IMR-90 (cell line): ENCODE results near the gene ITCH. TPM values are rescaled to one million over a fixed set of nuclear protein-coding genes. Genes with fewer than 3 reads are reported as not detected.
A peak's percentile ranks its signal among the peaks of the same experiment; 100 is the strongest.

Experiments
- ATAC-seq: fragments of 200-7000 bp; cut with Tn5 transposase; 2 replicates; pipeline ENCODE4 v1.9.1; 2020; ENCODE audit warnings: low read depth, mild to moderate bottlenecking, moderate library complexity
- BruUV-seq: library from RNA; stranded (reverse); fragments of 400-500 nt; replicated peaks from 2 replicates; lab custom pipeline; 2021; lab: Mats Ljungman, UMichigan
- CTCF ChIA-PET: fragments of 300-600 bp; formaldehyde crosslinking; extraction: SDS; loops from one replicate; lab custom pipeline; 2021; ENCODE audit warnings: antibody characterized with exemption; lab: Yijun Ruan, JAX
- POLR2A ChIA-PET: fragments of 300-600 bp; sonication (Branson Sonifier 250); formaldehyde crosslinking; loops from one replicate; lab custom pipeline; 2022; ENCODE audit warnings: antibody characterized with exemption; ENCODE audit not compliant: unreplicated experiment; lab: Charles Lee
- DNase-seq: peaks from one replicate; pipeline ENCODE4 v3.0.0; 2013
- H2AFZ ChIP-seq: replicated peaks from 2 replicates; pipeline ENCODE3; 2013; ENCODE audit warnings: low read length, mild to moderate bottlenecking; ENCODE audit not compliant: poor library complexity
- H2AK5ac ChIP-seq: 2 replicates; pipeline ENCODE4 v1.6.1; 2013; ENCODE audit warnings: low read depth, low read length, inconsistent platforms
- H2AK9ac ChIP-seq: replicated peaks from 2 replicates; pipeline ENCODE3; 2013; ENCODE audit warnings: mild to moderate bottlenecking, low read depth, low read length, moderate library complexity; ENCODE audit not compliant: poor library complexity
- H2BK120ac ChIP-seq: 2 replicates; pipeline ENCODE4 v1.6.1; 2013; ENCODE audit warnings: low read depth, low read length, inconsistent platforms
- H2BK15ac ChIP-seq: 3 replicates; pipeline ENCODE4 v1.6.1; 2013; ENCODE audit warnings: low read depth, low read length, inconsistent platforms
- H2BK20ac ChIP-seq: 2 replicates; pipeline ENCODE4 v1.6.1; 2013; ENCODE audit warnings: low read depth, mild to moderate bottlenecking, inconsistent platforms, low read length, moderate library complexity
- H2BK5ac ChIP-seq: 2 replicates; pipeline ENCODE4 v1.6.1; 2013; ENCODE audit warnings: mild to moderate bottlenecking, low read depth, low read length, inconsistent platforms; ENCODE audit not compliant: poor library complexity, severe bottlenecking
- H3K14ac ChIP-seq: replicated peaks from 2 replicates; pipeline ENCODE4 v1.6.1; 2013; ENCODE audit warnings: low read depth, low read length, inconsistent platforms
- H3K18ac ChIP-seq: 2 replicates; pipeline ENCODE4 v1.6.1; 2013; ENCODE audit warnings: low read depth, low read length, control low read depth
- H3K23ac ChIP-seq: 2 replicates; pipeline ENCODE4 v1.6.1; 2013; ENCODE audit warnings: low read depth, low read length, inconsistent platforms
- H3K27ac ChIP-seq: 2 replicates; pipeline ENCODE4 v1.5.1; 2013; ENCODE audit warnings: mild to moderate bottlenecking, control low read depth, low read length; ENCODE audit not compliant: insufficient read depth
- H3K27me3 ChIP-seq: 2 replicates; pipeline ENCODE4 v1.6.1; 2013; ENCODE audit warnings: low read length; ENCODE audit not compliant: control insufficient read depth, insufficient read depth
- H3K36me3 ChIP-seq: 2 replicates; pipeline ENCODE4 v1.6.1; 2013; ENCODE audit warnings: low read length, mixed read lengths; ENCODE audit not compliant: control insufficient read depth, insufficient read depth
- H3K4ac ChIP-seq: 2 replicates; pipeline ENCODE4 v1.6.1; 2013; ENCODE audit warnings: low read depth, low read length, inconsistent platforms
- H3K4me1 ChIP-seq: 2 replicates; pipeline ENCODE4 v1.6.1; 2013; ENCODE audit warnings: low read length, mixed read lengths; ENCODE audit not compliant: control insufficient read depth, insufficient read depth
- H3K4me2 ChIP-seq: 2 replicates; pipeline ENCODE4 v1.6.1; 2013; ENCODE audit warnings: low read depth, mild to moderate bottlenecking, control low read depth, low read length, moderate library complexity
- H3K4me3 ChIP-seq: 2 replicates; pipeline ENCODE4 v1.5.1; 2013; ENCODE audit warnings: low read depth, mild to moderate bottlenecking, control low read depth, low read length, moderate library complexity; ENCODE audit not compliant: insufficient read depth
- H3K56ac ChIP-seq: 2 replicates; pipeline ENCODE4 v1.6.1; 2013; ENCODE audit warnings: low read length, inconsistent platforms; ENCODE audit not compliant: insufficient read depth; ENCODE audit errors: extremely low read depth
- H3K79me1 ChIP-seq, 2 experiments: 2 replicates each; pipeline ENCODE4 v1.6.1; 2013; ENCODE audit warnings: low read length in 2 of 2, inconsistent platforms in 1 of 2, low read depth in 1 of 2
- H3K9ac ChIP-seq: 2 replicates; pipeline ENCODE4 v1.6.1; 2013; ENCODE audit warnings: low read depth, low read length, control low read depth
- H3K9me1 ChIP-seq: 2 replicates; pipeline ENCODE4 v1.6.1; 2013; ENCODE audit warnings: low read length, inconsistent platforms; ENCODE audit not compliant: insufficient read depth
- H3K9me3 ChIP-seq: 2 replicates; pipeline ENCODE4 v1.6.1; 2013; ENCODE audit warnings: low read length; ENCODE audit not compliant: control insufficient read depth, insufficient read depth
- H4K20me1 ChIP-seq: 2 replicates; pipeline ENCODE4 v1.6.1; 2013; ENCODE audit warnings: low read length, inconsistent platforms; ENCODE audit not compliant: insufficient read depth
- H4K5ac ChIP-seq: 2 replicates; pipeline ENCODE4 v1.6.1; 2013; ENCODE audit warnings: mild to moderate bottlenecking, low read depth, low read length, control low read depth
- H4K8ac ChIP-seq, 2 experiments: 2 replicates each; pipeline ENCODE4 v1.6.1; 2013; ENCODE audit warnings: low read depth in 2 of 2, low read length in 2 of 2, control low read depth in 1 of 2, inconsistent platforms in 1 of 2
- H4K91ac ChIP-seq: 2 replicates; pipeline ENCODE4 v1.6.1; 2013; ENCODE audit warnings: low read depth, low read length, inconsistent platforms; ENCODE audit not compliant: insufficient read depth
- CEBPB ChIP-seq: IDR thresholded peaks from 2 replicates; pipeline ENCODE4 v1.6.1; 2012; ENCODE audit warnings: low read depth, low read length, improper control_type of control experiment
- CHD1 ChIP-seq: IDR thresholded peaks from 2 replicates; pipeline ENCODE4 v1.6.1; 2012; ENCODE audit warnings: low read depth, low read length, improper control_type of control experiment
- CTCF ChIP-seq: conservative IDR thresholded peaks from 2 replicates; pipeline ENCODE4 v1.5.1; 2012; ENCODE audit warnings: mild to moderate bottlenecking, low read depth, low read length, improper control_type of control experiment
- ELK1 ChIP-seq: fragments of 150-350 bp; IDR thresholded peaks from 2 replicates; pipeline ENCODE4 v1.6.1; 2016; ENCODE audit warnings: low read depth, mild to moderate bottlenecking, low read length, moderate library complexity, borderline replicate concordance
- MAFK ChIP-seq: IDR thresholded peaks from 2 replicates; pipeline ENCODE4 v1.6.1; 2012; ENCODE audit warnings: low read depth, low read length, improper control_type of control experiment
- MAZ ChIP-seq: IDR thresholded peaks from 2 replicates; pipeline ENCODE4 v1.6.1; 2012; ENCODE audit warnings: low read depth, mild to moderate bottlenecking, low read length, improper control_type of control experiment, moderate library complexity, borderline replicate concordance
- MXI1 ChIP-seq: IDR thresholded peaks from 2 replicates; pipeline ENCODE4 v1.6.1; 2012; ENCODE audit warnings: low read depth, mild to moderate bottlenecking, low read length, moderate library complexity, borderline replicate concordance
- NFE2L2 ChIP-seq: fragments of 150-350 bp; IDR thresholded peaks from 2 replicates; pipeline ENCODE4 v1.6.1; 2016; ENCODE audit warnings: low read depth, mild to moderate bottlenecking, low read length
- POLR2A ChIP-seq: IDR thresholded peaks from 2 replicates; pipeline ENCODE4 v1.6.1; 2012; ENCODE audit warnings: mild to moderate bottlenecking, low read depth, low read length
- RAD21 ChIP-seq: IDR thresholded peaks from 2 replicates; pipeline ENCODE4 v1.6.1; 2012; ENCODE audit warnings: low read length, improper control_type of control experiment
- RCOR1 ChIP-seq: IDR thresholded peaks from 2 replicates; pipeline ENCODE4 v1.6.1; 2012; ENCODE audit warnings: mild to moderate bottlenecking, low read length, improper control_type of control experiment; ENCODE audit not compliant: insufficient replicate concordance
- RFX5 ChIP-seq: IDR thresholded peaks from 2 replicates; pipeline ENCODE4 v1.8.0; 2012; ENCODE audit warnings: low read depth, mild to moderate bottlenecking, low read length, moderate library complexity
- SMC3 ChIP-seq: fragments of 150-350 bp; IDR thresholded peaks from 2 replicates; pipeline ENCODE4 v1.6.1; 2016; ENCODE audit warnings: low read depth, mild to moderate bottlenecking, antibody characterized with exemption, low read length, moderate library complexity
- USF2 ChIP-seq: fragments of 150-350 bp; IDR thresholded peaks from 2 replicates; pipeline ENCODE4 v1.6.1; 2017; ENCODE audit warnings: mild to moderate bottlenecking, antibody characterized with exemption, low read length, low read depth
- WGBS, 2 experiments: methylation state at CpG; one replicate each; pipeline versions ENCODE4 v1.1.5 to v1.1.7; 2013; ENCODE audit warnings: missing lambda C conversion rate in 2 of 2; ENCODE audit not compliant: insufficient read length in 1 of 2; ENCODE audit errors: extremely low coverage in 2 of 2; 5-methylcytosine and 5-hydroxymethylcytosine counted together
- dilution Hi-C: fragments of 300-500 bp; cut with HindIII; formaldehyde crosslinking; loops from one replicate; pipeline ENCODE4 v1.14.3; 2018; ENCODE audit warnings: low sequenced_read_pairs; ENCODE audit not compliant: unreplicated experiment
- in situ Hi-C: fragments of 300-500 bp; cut with MboI; formaldehyde crosslinking; loops from 3 replicates; pipeline ENCODE4 v1.14.3; 2019; ENCODE audit warnings: low sequenced_read_pairs, inconsistent platforms, mixed read lengths
- intact Hi-C: fragments of 100-400 bp; cut with micrococcal nuclease; formaldehyde crosslinking; loops from 2 replicates; pipeline ENCODE4 v1.10.0; 2022
- polyA plus RNA-seq, 3 experiments: library from polyadenylated mRNA; depleted of rRNA; stranded (reverse); fragments of >200 nt; gene quantifications; 2 replicates each; pipeline ENCODE4 v1.2.3, GENCODE V29; 2012; ENCODE audit warnings: low replicate concordance in 1 of 3
- total RNA-seq: library from RNA; depleted of rRNA; stranded (reverse); fragments of >200 nt; gene quantifications from 2 replicates; pipeline ENCODE4 v1.2.3, GENCODE V29; 2012

ITCH gene
- total and polyA plus RNA-seq, 2 of the 4 experiments (the other 2 are of a cell fraction) = 12.7 to 94.6 TPM

DNA sequence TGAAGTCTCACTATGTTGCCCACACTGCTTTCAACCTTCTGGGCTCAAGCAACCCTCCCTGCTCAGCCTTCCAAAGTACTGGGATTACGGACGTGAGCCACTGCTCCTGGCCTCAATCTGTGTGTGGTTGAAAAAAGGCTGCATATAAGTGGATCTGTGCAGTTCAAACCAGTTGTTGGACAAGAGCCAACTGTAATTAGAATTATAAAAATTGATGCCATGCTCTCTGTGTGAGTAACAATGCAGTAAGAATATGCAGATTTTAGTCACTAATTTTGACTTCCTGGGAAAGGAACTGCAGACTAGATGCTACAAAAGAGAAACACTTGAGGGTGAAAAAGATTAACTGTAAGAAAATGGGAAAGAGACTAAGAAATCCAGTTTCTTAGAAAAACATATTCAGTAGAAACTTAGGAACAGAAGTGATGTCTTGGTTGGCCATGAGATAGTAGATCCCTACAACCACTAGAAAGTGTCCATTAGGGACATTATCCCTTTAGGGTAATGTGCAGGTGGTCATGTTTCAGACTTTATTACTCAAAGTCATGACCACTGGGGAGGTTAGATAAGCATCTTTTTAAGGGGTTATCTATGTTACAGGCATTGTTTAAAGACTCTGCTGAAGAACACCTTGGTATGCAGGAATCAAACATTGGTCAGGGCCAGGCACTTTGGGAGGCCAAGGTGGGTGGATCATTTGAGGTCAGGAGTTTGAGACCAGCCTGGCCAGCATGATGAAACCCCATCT, 26.3 kb downstream of the ITCH start:
- Histone ChIP-seq H3K27me3 (no peaks in the 10 kb centered on the region), H3K9me1 (peaks cover 23% of the 10 kb centered on the region), H3K9ac (no peak overlapping the region), H3K9me3 (no peaks in the 10 kb centered on the region), H4K8ac (peak overlapping the region in 1 of 2 experiments; percentile 55; a peak in 1 of 4 replicates), H3K4me3 (no peak overlapping the region), H2BK20ac (no peak overlapping the region), H4K20me1 (peaks cover 92% of the 10 kb centered on the region), H3K79me1 (peaks cover 21 to 81% of the 10 kb centered on the region in 2 experiments), H2BK15ac (no peak overlapping the region), H3K4ac (no peak overlapping the region), H3K27ac (peak overlapping the region; percentile 47; the same call in 1 of the 2 replicates), H2AFZ (no peak overlapping the region), H2AK5ac (peak overlapping the region; percentile 16; the same call in 1 of the 2 replicates), H2AK9ac (no peak overlapping the region), H3K18ac (no peak overlapping the region), H4K91ac (no peak overlapping the region), H4K5ac (no peak overlapping the region; the same call in 1 of the 2 replicates), H3K14ac (no peak overlapping the region; the same call in 1 of the 2 replicates), H3K56ac (no peak overlapping the region), H2BK120ac (peak overlapping the region; percentile 28; the same call in 1 of the 2 replicates), H3K23ac (peak overlapping the region; percentile 82; the same call in 1 of the 2 replicates), H2BK5ac (peak overlapping the region; percentile 82), H3K36me3 (peaks cover 12% of the 10 kb centered on the region), H3K4me2 (no peak overlapping the region), H3K4me1 (peaks cover 14% of the 10 kb centered on the region)
- no CpG with 5 or more reads among the region's 2 CpGs for WGBS, 2 experiments
- no TSS peak for BruUV-seq
- in situ Hi-C loops (no loop called here), dilution Hi-C loops (no loop called here), intact Hi-C loops (no loop called here)
- ChIA-PET POLR2A (interaction anchor here (0.5 kb wide), 1 partner anchor 8 kb away, joined by 5 read pairs; no protein-coding TSS in a partner anchor), CTCF (no interaction called here)
- ATAC-seq (no peak), DNase-seq (no peak)
- no peak for TF ChIP-seq MAFK
- TF ChIP-seq RAD21 = no peak
- TF ChIP-seq ELK1 = no peak
- TF ChIP-seq RCOR1 = no peak
- TF ChIP-seq CHD1 = no peak
- TF ChIP-seq RFX5 = no peak
- no peak for TF ChIP-seq NFE2L2
- no peak for TF ChIP-seq MAZ
- TF ChIP-seq MXI1 = no peak
- TF ChIP-seq CEBPB = no peak
- TF ChIP-seq SMC3 = no peak
- no peak for TF ChIP-seq CTCF
- no peak for TF ChIP-seq USF2
- no peak for TF ChIP-seq POLR2A
